Measurements from ENCODE around the gene MAP1S. TPM values are rescaled to one million over a fixed set of nuclear protein-coding genes. Genes with fewer than 3 reads are reported as not detected.

MAP1S gene
- total RNA-seq, 2 experiments from 2014 or later, result 18.1 to 21.4 TPM

DNA sequence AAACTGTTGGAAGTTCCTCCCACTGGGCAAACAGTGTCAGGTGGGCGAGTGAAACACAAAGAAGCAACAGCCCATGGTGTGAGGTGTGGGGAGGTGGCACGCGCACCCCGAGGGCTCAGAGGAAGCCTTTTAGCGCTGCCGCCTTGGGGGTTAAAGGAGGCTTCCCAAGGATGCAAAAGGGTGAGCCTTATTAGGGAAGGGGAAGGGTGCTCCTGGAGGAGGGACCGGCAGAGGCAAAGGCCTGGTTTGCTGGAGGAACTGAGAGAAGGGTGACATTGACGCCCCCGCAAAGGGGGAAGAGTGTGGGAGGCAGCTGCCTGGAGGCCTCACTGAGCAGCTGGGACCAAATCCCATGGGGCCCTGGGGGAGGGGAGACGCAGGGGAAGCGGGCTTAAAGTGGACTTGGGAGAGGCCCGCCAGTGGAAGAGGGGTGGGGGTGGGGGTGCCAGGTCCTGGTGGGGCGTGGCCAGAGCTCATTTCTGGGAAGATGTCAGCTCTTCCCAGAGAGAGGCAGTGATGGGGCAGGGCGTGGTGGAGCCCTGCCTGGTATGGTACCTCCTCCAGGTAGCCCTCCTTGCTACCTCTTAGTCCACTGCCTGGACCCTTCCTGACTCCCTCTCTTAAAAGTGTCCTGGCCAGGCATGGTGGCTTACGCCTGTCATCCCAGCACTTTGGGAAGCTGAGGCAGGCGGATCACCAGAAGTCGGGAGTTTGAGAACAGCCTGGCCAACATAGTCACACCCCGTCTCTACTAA, 20.0 kb downstream of the MAP1S start:
- ChIA-PET POLR2A (interaction anchor here (1.4 kb wide), 1 partner anchor 12 kb away, joined by 4 read pairs; the partner anchor contains the start of gene FCHO1), CTCF (no interaction called here)
- Mint-ChIP-seq H3K4me3 (no peak overlapping the region), H3K9me3 (no peaks in the 10 kb centered on the region), H3K27ac (no peak overlapping the region), H3K27me3 (no peaks in the 10 kb centered on the region), H3K36me3 (ENCODE audit: low read depth) (peaks cover 23% of the 10 kb centered on the region), H3K4me1 (ENCODE audit: low read depth) (no peaks in the 10 kb centered on the region)
- intact Hi-C loops (cut with DNase I, micrococcal nuclease), result no loop called here
- peaks cover 21% of the 10 kb centered on the region for H3K36me3 ChIP-seq (ENCODE audit: insufficient read depth, low read length)
- H3K27me3 ChIP-seq (ENCODE audit: control insufficient read depth in 1 of 2, insufficient read depth in 2 of 2, low read length in 2 of 2), result no peaks in the 10 kb centered on the region
- H3K4me1 ChIP-seq (ENCODE audit: insufficient read depth, low read length), result peaks cover 2% of the 10 kb centered on the region
- DNase-seq, result peak in 1 of 14 experiments; percentile 30
- ATAC-seq (ENCODE audit: poor library complexity), result no peak
- no peak overlapping the region for H3K27ac ChIP-seq (ENCODE audit: low read depth in 1 of 2, low read length in 2 of 2)
- H3K9me3 ChIP-seq (ENCODE audit: control insufficient read depth in 1 of 2, insufficient read depth in 1 of 2, low read length in 2 of 2), result no peaks in the 10 kb centered on the region
- TF ChIP-seq, protein P1, sequence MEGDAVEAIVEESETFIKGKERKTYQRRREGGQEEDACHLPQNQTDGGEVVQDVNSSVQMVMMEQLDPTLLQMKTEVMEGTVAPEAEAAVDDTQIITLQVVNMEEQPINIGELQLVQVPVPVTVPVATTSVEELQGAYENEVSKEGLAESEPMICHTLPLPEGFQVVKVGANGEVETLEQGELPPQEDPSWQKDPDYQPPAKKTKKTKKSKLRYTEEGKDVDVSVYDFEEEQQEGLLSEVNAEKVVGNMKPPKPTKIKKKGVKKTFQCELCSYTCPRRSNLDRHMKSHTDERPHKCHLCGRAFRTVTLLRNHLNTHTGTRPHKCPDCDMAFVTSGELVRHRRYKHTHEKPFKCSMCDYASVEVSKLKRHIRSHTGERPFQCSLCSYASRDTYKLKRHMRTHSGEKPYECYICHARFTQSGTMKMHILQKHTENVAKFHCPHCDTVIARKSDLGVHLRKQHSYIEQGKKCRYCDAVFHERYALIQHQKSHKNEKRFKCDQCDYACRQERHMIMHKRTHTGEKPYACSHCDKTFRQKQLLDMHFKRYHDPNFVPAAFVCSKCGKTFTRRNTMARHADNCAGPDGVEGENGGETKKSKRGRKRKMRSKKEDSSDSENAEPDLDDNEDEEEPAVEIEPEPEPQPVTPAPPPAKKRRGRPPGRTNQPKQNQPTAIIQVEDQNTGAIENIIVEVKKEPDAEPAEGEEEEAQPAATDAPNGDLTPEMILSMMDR (IDR thresholded peaks at IDR 0.05), result no peak
- no peak overlapping the region for H3K4me3 ChIP-seq (ENCODE audit: low read length)

DNA sequence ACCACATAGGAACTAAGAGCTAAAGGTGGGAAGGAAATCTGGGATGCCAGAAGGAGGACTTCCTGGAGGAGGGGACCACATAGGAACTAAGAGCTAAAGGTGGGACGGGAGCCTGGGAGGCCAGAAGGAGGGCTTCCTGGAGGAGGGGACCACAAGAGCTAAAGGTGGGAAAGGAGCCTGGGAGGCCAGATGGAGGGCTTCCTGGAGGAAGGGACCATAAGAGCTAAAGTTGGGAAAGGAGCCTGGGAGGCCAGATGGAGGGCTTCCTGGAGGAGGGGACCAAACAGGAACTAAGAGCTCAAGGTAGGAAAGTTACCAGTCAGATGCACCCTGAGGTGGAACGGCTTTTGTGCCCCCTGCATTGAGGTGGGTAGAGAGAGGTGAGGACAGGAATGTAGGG, 22.2 kb downstream of the MAP1S start:
- Mint-ChIP-seq H3K36me3 (ENCODE audit: low read depth) (peaks cover 4% of the 10 kb centered on the region), H3K4me3 (no peak overlapping the region), H3K4me1 (ENCODE audit: low read depth) (peaks cover 3% of the 10 kb centered on the region), H3K27ac (no peak overlapping the region), H3K9me3 (no peaks in the 10 kb centered on the region), H3K27me3 (no peaks in the 10 kb centered on the region)
- TF ChIP-seq, protein P1 (IDR thresholded peaks at IDR 0.05), result no peak
- Histone ChIP-seq H3K9me3 (ENCODE audit: control insufficient read depth in 1 of 2, insufficient read depth in 1 of 2, low read length in 2 of 2) (no peaks in the 10 kb centered on the region), H3K27ac (ENCODE audit: low read depth in 1 of 2, low read length in 2 of 2) (no peak overlapping the region), H3K36me3 (ENCODE audit: insufficient read depth, low read length) (peaks cover 8% of the 10 kb centered on the region), H3K4me3 (ENCODE audit: low read length) (no peak overlapping the region), H3K27me3 (ENCODE audit: control insufficient read depth in 1 of 2, insufficient read depth in 2 of 2, low read length in 2 of 2) (no peaks in the 10 kb centered on the region), H3K4me1 (ENCODE audit: insufficient read depth, low read length) (peaks cover 2% of the 10 kb centered on the region)
- ATAC-seq (ENCODE audit: poor library complexity), result no peak
- intact Hi-C loops (cut with DNase I, micrococcal nuclease), result no loop called here
- ChIA-PET CTCF (interaction anchor here (0.9 kb wide), 1 partner anchor 11 kb away, joined by 4 read pairs; no protein-coding TSS in a partner anchor), POLR2A (interaction anchor here (0.7 to 2.1 kb wide), 4 partner anchors 10 to 538 kb away, joined by 3 to 8 read pairs (median 4); partner anchors contain the start of genes FCHO1 and MAP1S)
- DNase-seq, result no peak

DNA sequence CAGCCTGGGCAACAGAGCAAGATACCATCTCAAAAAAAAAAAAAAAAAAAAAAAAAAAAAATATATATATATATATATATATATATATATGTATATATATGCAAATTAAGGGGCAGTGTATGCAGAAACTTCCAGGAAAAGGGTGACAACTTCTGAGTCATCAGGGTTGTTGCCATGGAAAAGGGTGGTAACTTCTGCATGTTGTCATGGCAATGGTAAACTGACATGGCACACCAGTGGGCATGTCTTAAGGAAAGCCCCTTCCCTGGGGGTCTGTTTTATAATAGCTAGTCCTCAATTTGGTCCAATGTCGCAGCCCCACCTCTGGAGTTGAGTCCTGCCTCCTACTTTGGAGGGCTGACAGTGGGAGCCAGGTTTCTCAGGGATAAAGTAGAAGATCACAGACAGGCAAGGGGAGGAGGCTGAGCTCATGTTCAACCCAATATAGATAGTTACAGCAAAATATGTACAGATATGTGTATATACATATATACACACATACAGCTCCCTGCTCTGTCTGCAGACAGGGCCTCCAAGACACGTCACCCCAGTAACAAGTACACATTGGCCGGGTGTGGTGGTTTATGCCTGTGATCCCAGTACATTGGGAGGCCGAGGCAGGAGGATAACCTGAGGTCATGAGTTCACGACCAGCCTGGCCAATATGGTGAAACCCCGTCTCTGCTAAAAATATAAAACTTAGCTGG, 24.7 kb downstream of the MAP1S start:
- POLR2A ChIA-PET, result no interaction called here
- ATAC-seq (ENCODE audit: poor library complexity) (no peak), DNase-seq (peak in 2 of 14 experiments; percentile 52 to 67)
- peaks cover 21% of the 10 kb centered on the region for H3K4me1 Mint-ChIP-seq (ENCODE audit: low read depth)
- no peak overlapping the region for H3K27ac ChIP-seq (ENCODE audit: low read depth in 1 of 2, low read length in 2 of 2)
- TF ChIP-seq, protein P1 (IDR thresholded peaks at IDR 0.05), result no peak
- H3K4me1 ChIP-seq (ENCODE audit: insufficient read depth, low read length), result peaks cover 24% of the 10 kb centered on the region
- no peak overlapping the region for H3K27ac Mint-ChIP-seq
- H3K36me3 ChIP-seq (ENCODE audit: insufficient read depth, low read length), result no peaks in the 10 kb centered on the region
- H3K27me3 Mint-ChIP-seq, result no peaks in the 10 kb centered on the region
- H3K4me3 Mint-ChIP-seq, result no peak overlapping the region
- CTCF ChIA-PET, result no interaction called here
- no peaks in the 10 kb centered on the region for H3K27me3 ChIP-seq (ENCODE audit: control insufficient read depth in 1 of 2, insufficient read depth in 2 of 2, low read length in 2 of 2)
- no peaks in the 10 kb centered on the region for H3K36me3 Mint-ChIP-seq (ENCODE audit: low read depth)
- no peaks in the 10 kb centered on the region for H3K9me3 Mint-ChIP-seq
- H3K4me3 ChIP-seq (ENCODE audit: low read length), result no peak overlapping the region
- intact Hi-C loops (cut with DNase I, micrococcal nuclease), result no loop called here
- no peaks in the 10 kb centered on the region for H3K9me3 ChIP-seq (ENCODE audit: control insufficient read depth in 1 of 2, insufficient read depth in 1 of 2, low read length in 2 of 2)
